Daoy (cell line): ENCODE measurements around the gene NPPB. TPM values are rescaled to one million over a fixed set of nuclear protein-coding genes. Genes with fewer than 3 reads are reported as not detected.

Experiments used
- DNase-seq: peaks from one replicate; pipeline ENCODE4 v3.0.0-alpha.2; 2015; ENCODE audit warnings: low read depth
- total RNA-seq: library from RNA; depleted of rRNA; stranded (reverse); fragments of >200 nt; shearing (Covaris generic); gene quantifications from 2 replicates; pipeline ENCODE4 v1.2.3, GENCODE V29; 2014

The NPPB gene
- total RNA-seq, 1 experiment from 2014 or later, result 38.6 TPM

DNA sequence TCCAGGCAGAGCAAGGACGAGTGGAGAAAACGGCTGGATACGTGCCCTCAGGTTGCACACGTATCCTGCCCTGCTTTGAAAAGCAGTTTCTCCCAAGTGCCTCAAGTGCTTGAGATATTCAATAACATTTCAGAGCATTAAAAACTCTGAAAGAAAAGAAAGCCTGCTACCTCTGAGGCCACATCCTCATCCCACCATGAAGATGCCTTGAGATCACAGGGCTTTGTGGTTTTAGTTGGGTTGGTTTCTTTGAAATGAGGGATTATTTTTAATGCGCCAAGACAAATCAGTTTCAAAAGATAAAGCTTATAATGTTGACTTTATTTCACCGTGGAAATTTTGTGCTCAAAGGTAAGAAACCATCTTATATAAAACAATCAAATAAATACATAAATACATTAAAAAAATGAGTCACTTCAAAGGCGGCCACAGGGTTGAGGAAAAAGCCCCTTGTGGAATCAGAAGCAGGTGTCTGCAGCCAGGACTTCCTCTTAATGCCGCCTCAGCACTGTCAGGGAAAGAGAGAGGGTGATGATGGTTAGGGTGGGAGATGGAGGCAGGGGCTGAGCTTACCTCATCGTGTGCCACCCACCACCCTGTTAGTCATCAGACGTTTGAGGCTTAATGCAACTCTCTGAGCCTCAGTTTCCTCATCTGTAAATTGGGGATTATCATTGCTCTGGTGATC lies 1.4 kb downstream of the NPPB start:
- no peak for DNase-seq

DNA sequence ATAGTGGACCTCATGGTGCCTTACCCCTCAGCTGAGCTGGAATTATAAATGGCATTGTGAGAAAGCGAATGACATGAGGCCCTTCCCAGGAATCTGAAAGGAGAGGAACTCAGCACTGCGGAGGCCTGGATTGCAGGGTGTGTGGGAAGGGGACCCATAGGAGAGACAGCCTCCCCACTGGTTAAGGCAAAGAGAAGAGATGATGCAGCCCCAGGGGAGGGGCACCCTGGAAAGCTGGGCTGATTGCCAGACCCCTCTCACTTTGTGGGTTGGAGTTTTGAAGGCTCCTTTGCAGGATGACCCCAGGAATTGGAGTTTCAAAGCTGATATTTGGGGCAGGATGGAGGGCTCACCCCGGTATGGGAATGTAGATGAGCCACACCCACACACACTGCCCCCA lies 2.0 kb downstream of the NPPB start:
- DNase-seq, result no peak

DNA sequence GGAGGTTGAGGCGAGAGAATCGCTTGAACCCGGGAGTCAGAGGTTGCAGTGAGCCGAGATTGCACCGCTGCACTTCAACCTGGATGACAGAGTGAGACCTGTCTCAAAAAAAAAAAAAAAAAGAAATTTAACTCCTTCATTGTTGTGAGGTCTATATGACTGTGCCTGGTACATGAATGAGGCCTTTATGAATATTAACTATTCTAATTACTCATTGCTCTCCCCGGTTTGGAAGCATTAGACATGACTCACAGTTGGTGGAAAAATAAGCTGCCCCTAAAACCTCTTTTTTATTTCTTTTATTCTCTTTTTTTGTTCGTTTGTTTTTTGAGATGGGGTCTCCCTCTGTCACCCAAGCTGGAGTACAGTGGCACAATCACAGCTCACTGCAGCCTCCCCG lies 3.3 kb downstream of the NPPB start:
- no peak for DNase-seq

DNA sequence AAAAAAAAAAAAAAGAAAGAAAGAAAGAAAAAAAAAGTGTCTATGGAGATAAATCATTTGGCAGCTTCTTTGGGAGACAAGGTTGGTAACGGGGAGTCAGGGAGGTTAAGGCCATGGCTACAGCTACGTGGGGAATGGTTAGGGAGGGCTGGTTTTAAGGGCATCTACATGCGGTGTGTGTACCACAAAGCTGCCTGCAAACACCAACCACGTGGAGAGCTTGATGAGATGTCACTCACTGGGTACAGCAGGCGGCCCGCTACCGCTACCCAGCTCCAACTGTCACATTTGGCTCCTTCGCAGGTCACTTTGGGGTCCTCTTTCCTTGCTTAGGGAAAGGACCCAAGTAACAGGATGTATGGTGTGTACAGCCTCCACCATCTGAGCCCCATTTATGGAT lies 4.2 kb downstream of the NPPB start:
- no peak for DNase-seq

DNA sequence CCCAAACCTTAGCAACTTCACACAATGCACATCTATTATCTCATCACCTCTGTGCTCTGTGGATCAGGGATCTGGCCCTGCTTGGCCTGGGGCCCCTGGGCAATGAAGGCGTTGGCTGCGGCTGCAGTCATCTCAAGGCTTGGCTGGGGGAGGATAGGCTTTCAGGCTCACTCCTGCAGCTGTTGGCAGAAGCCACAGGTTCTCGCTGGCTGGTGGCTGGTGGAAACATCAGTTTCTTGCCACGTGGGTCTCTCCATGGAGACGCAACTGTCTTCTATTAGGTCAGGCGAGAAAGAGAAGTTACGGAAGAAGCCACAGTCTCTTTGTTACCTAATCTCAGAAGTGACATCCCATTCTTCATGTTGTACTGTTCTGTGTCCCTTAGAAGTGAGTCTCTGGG lies 7.6 kb downstream of the NPPB start:
- no peak for DNase-seq

DNA sequence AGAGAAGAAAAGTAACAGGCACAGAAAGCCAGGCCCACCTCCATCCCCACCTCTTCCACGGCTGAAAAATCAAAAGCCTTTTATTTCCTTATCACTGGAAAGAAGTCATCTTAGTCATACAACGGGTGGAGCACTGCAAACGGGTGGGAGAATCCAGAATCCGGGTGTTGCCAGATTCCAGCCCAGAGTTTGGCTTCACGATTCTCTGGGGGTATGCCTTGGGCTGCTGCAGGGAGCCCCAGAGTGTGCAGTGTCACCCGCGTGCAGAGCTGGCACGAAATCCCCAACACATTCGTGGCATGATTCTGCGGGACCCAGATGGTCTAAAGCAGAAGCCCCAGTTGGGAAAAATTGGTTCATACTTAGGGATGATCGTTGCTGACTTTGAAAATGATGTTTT lies 8.6 kb downstream of the NPPB start:
- no peak for DNase-seq

DNA sequence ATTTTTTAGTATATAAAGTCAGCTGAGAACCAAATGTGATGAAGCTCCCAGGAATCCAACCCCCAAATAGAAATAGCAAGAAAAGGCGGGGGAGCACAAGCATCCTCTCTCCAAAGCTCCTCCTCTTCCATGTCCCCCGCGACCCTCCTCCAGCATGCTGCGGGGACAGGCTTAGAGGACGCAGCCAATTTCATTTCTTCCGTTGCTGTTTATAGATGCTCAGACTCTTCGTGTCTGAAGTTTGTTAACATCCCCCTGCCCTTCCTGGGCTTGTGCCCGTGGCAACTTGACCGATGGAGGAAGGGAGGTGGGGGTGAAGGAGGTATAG lies 10.4 kb downstream of the NPPB start:
- no peak for DNase-seq

DNA sequence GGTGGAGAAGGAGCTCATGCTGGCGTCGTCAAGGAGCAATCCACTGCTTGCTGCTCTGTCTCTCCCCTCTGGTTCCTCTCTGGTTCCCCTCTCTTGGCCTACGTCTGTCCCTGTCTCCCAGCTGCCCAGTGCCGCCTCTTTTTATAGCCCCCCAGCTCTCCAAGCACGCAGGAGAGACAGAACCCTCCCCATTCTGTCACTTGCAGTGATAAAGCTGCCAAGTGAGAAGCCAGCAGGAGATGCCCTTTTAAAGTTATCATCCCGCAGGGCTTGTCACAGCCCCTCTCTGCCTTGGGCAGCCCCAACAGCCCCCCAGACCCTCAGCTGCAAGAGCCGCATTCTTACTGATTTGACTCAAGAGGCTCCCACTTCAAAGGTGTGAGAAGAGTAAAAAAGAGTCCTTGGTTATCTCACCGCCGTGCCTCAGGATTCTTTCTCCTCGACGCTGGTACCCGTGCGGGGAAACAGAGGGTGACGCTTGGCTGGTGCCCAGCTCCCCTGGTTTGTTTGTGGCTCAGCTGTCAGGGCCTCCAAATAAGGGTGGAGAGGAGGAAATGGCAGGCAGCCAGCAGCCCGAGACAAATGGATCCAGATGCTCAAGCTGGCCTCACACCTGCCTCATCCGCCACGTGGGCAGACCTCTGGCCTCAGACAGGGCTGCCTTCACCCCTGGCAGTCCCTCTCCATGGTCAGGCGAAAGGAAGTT lies 10.9 kb downstream of the NPPB start, which contains the start of gene NPPA:
Gene NPPA, minus strand, starts transcription at position 117 of the 706 bp plus-strand sequence. Its CDS starts 99 bp downstream, at position 18.
- DNase-seq, result peak; percentile 34

DNA sequence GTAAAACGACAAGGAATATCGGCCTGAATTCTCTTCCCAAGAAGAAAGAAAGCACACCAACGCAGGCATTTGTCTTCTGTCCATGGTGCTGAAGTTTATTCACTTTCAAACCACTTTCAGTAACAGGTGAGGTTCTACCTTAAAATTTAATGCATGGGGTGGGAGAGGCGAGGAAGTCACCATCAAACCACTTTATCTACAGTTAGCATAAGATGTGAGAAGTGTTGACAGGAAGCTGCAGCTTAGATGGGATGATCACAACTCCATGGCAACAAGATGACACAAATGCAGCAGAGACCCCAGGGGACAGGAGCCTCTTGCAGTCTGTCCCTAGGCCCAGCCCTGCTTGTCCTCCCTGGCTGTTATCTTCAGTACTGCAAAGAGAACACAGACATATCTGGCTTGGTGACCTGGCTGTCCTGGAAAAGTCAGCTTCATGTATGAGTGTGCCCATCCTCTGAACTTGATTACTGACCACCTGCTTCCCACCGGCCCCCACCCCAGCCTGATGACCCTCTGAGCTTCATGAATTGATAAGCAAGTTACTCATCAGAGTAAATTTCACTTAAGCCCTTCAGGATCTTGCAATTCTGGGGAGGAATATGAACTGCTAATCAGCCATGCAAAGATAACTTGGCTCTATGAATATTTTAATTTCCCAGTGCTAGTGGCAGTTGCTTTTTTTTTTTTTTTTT lies 13.0 kb downstream of the NPPB start:
- DNase-seq, result no peak

DNA sequence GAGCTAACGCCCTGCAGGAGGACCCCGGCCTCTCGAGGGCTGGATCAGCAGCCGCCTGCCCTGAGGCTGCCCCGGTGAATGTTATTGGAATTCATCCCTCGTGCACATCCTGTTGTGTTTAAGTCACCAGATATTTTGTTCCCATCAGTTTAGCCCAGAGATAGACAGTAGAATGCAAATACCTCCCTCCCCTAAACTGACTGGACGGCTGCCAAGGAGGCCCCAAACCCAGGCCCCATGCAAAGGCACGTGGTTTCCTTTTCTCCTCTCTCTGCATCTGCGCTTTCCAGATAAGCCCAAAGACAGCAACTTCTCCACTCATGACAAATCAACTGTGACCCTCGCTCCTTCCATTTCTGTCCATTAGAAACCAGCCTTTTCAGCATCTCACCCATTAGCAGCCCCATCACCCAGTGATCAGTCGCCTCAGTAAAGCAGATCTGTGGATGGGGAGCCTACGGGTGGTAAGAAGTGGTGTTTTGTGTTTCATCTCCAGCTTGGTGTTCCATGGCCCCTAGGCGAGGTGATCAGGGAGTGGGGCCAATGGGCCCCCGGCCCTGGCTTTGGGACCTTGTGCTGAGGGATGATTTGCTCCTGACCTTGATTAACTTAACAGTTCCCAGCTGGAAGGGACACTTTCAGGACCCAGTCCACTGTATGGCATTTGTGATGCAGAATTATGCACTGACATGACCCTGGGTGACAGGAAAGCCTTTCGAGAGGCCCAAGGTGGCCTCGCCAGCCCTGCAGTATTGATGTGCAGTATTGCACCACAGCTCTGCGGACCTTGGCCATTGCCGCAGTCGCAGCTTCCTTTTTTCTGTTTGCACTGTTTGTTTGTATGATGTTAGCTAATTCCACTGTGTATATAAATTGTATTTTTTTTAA lies 16.3 kb downstream of the NPPB start:
- no peak for DNase-seq

DNA sequence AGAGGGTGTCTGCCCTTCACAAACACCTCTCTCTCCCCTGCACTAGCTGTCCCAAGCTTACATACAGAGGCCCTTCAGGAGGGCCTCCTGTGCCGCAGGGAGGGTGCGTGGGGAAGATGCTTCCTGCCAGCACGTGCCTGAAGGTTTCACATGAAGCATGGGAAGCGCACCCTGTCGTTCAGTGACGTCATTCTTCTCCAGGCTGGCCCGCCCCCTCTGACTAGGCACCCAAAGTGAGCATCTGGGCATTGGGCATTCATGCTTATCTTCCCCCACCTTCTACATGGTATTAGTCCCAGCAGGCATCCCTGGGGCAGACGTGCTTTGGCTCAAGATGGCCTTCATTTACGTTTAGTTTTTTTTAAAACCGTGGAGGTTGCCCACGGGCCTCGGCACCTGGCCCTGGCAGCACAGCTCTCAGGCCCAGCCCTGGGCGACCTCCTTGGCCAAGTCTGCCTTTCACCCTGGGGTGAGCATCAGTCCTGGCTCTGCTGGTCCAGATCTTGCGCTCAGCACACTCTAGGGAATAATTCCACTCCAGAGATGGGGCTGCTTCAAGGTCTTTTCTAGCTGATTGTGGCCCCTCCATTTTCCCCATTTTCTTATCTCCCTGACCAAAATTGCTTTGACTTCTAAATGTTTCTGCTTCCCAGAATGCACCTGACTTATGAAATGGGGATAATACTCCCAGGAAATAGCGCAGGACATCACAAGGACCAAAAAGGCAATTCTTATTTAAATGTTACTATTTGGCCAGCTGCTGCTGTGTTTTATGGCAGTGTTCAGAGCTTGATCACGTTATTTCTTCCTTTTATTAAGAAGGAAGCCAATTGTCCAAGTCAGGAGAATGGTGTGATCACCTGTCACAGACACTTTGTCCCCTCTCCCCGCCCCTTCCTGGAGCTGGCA lies 17.2 kb downstream of the NPPB start:
- no peak for DNase-seq

DNA sequence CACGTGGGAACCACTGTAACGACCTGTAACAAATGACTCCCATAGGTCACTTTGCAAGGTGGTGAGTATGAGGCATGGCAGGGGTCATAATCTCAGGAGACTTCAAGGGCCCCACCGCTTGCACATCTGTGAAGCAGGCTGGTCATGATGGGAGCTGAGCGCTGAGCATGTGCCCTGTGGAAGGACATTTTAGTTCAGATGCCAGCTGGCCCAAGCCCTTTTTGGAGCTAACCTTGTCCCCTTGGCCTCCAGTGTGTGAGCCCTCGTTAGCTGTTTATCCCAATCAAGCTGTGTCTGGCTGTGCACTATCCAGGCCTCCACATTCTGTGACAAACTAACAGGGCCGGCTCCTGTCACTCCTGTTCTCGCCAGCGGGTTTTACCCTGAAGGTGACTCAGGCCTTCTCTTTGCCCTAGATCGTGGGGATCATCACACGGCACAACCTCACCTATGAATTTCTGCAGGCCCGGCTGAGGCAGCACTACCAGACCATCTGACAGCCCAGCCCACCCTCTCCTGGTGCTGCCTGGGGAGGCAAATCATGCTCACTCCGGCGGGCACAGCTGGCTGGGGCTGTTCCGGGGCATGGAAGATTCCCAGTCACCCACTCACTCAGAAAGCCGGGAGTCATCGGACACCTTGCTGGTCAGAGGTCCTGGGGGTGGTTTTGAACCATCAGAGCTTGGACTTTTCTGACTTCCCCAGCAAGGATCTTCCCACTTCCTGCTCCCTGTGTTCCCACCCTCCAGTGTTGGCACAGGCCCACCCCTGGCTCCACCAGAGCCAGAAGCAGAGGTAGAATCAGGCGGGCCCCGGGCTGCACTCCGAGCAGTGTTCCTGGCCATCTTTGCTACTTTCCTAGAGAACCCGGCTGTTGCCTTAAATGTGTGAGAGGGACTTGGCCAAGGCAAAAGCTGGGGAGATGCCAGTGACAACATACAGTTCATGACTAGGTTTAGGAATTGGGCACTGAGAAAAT lies 18.7 kb downstream of the NPPB start:
- DNase-seq, result no peak

DNA sequence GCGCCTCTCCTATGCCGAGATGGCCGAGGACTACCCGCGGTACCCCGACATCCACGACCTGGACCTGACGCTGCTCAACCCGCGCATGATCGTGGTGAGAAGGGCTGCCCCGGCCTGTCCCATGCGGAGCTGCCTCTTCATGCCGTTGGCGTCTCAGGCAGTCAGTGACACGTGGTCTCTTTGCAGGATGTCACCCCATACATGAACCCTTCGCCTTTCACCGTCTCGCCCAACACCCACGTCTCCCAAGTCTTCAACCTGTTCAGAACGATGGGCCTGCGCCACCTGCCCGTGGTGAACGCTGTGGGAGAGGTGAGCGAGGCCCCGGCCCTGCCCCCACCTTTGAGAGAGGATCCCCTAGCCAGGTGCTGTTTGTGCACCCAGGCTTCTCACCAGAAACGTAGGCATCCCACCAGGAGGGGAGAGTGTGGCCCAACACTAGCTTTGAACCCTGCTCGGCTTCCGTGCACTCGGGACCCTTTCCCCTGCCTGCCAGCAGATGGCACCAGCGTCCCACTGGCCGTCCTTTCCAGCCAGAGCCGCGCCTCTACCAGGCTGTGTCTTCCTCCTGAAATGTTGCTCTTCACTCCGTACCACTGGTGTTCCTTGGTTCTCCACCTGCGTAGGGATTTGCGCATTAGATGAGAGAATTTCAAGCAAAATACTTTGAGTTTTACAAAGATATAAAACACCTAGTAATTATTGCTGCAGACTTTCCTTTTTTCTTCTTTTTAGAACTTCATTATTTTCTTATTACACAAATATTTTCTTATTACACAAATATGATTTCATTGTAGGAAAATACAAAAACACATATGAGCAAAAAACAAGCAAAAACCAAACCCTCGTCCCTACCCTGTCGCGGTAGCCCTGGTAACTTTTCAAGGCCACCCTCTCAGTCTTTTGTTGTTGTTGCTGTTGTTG lies 20.1 kb downstream of the NPPB start:
- DNase-seq, result peak; percentile 74

DNA sequence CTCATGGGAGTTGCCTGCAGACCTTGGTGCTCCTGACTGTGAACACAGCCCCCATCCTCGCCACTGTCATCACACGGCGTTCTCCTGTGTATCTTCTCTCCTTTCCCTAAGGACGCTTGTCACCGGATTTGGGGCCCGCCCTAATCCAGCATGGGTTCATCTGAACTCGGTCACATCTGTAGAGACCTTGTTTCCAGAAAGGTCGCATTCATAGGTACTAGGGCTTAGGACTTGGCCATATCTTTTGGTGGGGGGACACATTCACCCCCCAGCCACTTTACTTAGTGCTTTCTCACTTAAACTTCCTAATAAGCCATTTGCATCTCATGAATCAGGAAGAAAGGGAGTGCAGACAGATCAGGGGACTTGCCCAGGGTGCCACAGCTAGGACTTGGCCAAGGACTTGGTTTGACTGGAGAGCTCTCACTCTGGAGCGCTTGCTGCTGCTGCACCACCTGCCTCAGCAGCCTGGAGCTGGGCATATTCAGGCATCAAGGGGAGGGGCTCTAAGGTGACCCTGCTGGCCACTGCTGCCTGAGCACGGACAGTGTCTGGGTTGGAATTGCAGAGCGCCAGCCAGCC lies 20.9 kb downstream of the NPPB start:
- DNase-seq, result no peak

DNA sequence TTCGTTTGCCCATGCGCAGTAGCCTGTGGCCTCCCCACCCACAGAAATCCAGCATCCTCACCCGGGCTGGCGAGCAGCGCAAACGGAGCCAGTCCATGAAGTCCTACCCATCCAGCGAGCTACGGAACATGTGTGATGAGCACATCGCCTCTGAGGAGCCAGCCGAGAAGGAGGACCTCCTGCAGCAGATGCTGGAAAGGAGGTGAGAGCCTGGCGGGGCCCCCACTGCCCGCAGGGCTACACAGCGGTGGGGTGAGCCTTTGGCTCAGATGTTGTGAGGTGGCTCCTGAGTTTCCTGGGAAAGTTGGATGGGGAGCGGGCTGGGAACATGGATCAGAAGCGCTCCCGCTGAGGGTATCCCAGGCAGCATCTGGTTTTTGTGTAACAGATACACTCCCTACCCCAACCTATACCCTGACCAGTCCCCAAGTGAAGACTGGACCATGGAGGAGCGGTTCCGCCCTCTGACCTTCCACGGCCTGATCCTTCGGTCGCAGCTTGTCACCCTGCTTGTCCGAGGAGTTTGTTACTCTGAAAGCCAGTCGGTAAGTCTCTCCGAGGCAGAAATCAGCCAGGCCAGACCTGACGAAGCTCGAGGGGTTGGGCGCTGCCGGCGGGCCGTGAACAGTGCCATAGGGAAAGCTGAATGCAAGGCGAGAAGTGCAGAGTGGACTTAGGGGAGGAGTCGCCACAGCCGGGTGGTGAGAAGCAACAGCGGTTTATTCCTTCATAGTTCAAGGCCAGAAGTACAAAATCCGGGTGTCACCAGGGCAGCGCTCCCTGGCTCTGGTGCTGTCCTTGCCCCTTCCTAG lies 21.6 kb downstream of the NPPB start:
- DNase-seq, result no peak

DNA sequence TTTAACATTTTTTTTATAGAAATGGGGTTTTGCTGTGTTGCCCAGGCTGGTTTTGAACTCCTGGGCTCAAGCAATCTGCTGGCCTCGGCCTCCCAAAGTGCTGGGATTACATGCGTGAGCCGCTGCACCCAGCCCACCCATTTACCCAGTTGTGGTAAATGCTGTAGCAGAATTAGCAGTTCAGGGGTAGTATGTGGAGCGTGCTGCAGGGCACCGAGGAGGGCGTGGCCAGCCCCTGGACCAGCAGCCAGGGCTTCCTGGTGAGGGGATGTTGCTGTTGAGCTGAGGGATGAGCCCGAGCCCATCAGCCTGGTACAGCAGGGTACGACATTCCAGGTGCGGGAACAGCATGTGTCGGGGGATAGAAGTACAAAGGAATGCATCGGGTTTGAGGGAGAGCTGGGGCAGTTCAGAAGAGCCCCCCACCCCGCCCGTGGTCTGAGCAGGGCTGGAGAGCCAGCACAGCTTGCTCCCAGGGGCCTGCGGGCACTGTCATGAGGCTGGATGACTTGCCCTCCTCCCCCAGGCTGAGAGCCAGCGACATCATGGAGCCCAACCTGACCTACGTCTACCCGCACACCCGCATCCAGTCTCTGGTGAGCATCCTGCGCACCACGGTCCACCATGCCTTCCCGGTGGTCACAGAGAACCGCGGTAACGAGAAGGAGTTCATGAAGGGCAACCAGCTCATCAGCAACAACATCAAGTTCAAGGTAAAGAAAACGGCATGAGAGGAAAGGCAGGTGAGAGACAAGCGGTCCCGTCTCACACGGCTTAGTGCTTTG lies 23.1 kb downstream of the NPPB start:
- no peak for DNase-seq

DNA sequence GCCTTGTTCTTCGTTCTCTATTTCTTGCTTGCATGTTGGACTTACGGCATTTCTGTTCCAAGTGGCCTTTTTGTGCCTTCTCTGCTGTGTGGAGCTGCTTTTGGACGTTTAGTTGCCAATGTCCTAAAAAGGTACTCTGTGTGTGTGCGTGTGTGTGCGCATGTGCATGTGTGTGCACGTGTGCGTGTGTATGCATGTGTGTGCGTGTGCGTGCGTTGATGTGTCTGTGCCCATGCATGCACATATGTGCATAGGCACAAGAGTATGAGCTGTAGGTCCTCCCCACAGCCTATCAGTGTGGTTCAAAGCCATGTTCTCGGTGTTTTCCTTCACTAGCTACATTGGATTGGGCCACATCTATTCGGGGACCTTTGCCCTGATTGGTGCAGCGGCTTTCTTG lies 24.8 kb downstream of the NPPB start:
- DNase-seq, result no peak
